DND-41 (cell line): ENCODE results near the gene DAGLA.

Experiments used
- EZH2 ChIP-seq: IDR thresholded peaks from 3 replicates; pipeline ENCODE4 v1.6.1; 2012; ENCODE audit warnings: borderline replicate concordance, low read depth, mild to moderate bottlenecking, moderate library complexity, low read length, inconsistent platforms; ENCODE audit not compliant: severe bottlenecking
- TF ChIP-seq, protein P1 (sequence below): IDR thresholded peaks from 2 replicates; pipeline ENCODE4 v1.5.1; 2012; ENCODE audit warnings: borderline replicate concordance, low read length, moderate library complexity, mild to moderate bottlenecking; ENCODE audit not compliant: poor library complexity, severe bottlenecking; ENCODE audit errors: extremely low read depth

DNA sequence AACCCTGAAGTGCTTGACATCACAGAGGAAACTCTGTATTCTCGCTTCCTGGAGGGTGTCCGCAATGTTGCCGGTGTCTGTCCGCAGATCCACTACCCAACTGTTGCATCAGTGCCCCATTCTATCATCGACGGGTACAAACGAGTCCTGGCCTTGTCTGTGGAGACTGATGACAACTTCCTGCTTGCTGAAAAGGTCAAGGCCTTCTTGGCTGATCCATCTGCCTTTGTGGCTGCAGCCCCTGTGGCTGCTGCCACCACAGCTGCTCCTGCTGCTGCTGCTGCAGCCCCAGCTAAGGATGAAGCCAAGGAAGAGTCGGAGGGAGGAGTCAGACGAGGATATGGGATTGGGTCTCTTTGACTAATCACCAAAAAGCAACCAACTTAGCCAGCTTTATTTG lies 42.9 kb upstream of the DAGLA start:
- TF ChIP-seq, protein P1, sequence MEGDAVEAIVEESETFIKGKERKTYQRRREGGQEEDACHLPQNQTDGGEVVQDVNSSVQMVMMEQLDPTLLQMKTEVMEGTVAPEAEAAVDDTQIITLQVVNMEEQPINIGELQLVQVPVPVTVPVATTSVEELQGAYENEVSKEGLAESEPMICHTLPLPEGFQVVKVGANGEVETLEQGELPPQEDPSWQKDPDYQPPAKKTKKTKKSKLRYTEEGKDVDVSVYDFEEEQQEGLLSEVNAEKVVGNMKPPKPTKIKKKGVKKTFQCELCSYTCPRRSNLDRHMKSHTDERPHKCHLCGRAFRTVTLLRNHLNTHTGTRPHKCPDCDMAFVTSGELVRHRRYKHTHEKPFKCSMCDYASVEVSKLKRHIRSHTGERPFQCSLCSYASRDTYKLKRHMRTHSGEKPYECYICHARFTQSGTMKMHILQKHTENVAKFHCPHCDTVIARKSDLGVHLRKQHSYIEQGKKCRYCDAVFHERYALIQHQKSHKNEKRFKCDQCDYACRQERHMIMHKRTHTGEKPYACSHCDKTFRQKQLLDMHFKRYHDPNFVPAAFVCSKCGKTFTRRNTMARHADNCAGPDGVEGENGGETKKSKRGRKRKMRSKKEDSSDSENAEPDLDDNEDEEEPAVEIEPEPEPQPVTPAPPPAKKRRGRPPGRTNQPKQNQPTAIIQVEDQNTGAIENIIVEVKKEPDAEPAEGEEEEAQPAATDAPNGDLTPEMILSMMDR: no peak
- TF ChIP-seq EZH2: no peak
